ENCODE measurements around the gene ZGRF1. TPM values are rescaled to one million over a fixed set of nuclear protein-coding genes. Genes with fewer than 3 reads are reported as not detected.

ZGRF1 gene
- total and polyA plus RNA-seq, 10 of the 15 experiments (the other 5 are each of a cell fraction or from before 2014, with no cell fraction given): 8.5 to 32.1 (median 20.1) TPM

- TF ChIP-seq, protein P1, sequence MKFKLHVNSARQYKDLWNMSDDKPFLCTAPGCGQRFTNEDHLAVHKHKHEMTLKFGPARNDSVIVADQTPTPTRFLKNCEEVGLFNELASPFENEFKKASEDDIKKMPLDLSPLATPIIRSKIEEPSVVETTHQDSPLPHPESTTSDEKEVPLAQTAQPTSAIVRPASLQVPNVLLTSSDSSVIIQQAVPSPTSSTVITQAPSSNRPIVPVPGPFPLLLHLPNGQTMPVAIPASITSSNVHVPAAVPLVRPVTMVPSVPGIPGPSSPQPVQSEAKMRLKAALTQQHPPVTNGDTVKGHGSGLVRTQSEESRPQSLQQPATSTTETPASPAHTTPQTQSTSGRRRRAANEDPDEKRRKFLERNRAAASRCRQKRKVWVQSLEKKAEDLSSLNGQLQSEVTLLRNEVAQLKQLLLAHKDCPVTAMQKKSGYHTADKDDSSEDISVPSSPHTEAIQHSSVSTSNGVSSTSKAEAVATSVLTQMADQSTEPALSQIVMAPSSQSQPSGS (IDR thresholded peaks at IDR 0.05; ENCODE audit: low read length): no peak
These were observed 112.8 kb downstream of the ZGRF1 start (continued) for GRCh38 chr4:112523764-112524505.

GRCh38 chr4:112523008-112523721 is 113.5 kb downstream of the ZGRF1 start:
- ATAC-seq: peak; percentile 70
- Histone ChIP-seq H3K9ac (ENCODE audit: control insufficient read depth, insufficient read depth, low read length) (peak overlapping the region; percentile 40; the same call in 1 of the 2 replicates), H3K9me3 (replicated peaks; ENCODE audit: control insufficient read depth, insufficient read depth, low read length) (no peaks in the 10 kb centered on the region; the same call in 2 of the 3 replicates), H3K27ac (ENCODE audit: control insufficient read depth, insufficient read depth) (no peak overlapping the region), H3K79me2 (ENCODE audit: control insufficient read depth, insufficient read depth, low read length) (no peaks in the 10 kb centered on the region), H3K27me3 (replicated peaks in 1 of 2; ENCODE audit: control insufficient read depth in 2 of 2, insufficient read depth in 2 of 2, low read length in 1 of 2) (no peaks in the 10 kb centered on the region; a peak in 2 of 4 replicates), H3K36me3 (ENCODE audit: control insufficient read depth in 2 of 2, insufficient read depth in 2 of 2, low read length in 1 of 2) (no peaks in the 10 kb centered on the region), H3K4me3 (peak overlapping the region; percentile 73), H2AFZ (ENCODE audit: control insufficient read depth, low read depth, low read length) (peak overlapping the region; percentile 84), H3K4me1 (ENCODE audit: control insufficient read depth, insufficient read depth, low read length) (peaks cover 3% of the 10 kb centered on the region), H4K20me1 (ENCODE audit: control insufficient read depth, insufficient read depth) (no peaks in the 10 kb centered on the region), H3K4me2 (ENCODE audit: control insufficient read depth, insufficient read depth) (peak overlapping the region; percentile 73)
- no TSS peak for BruUV-seq (replicated peaks)
- ChIA-PET POLR2A (interaction anchor here (0.6 to 1.6 kb wide), 6 partner anchors 8 to 528 kb away, joined by 3 to 9 read pairs (median 4); no protein-coding TSS in a partner anchor), CTCF (interaction anchor here (0.8 to 13.9 kb wide), 41 partner anchors 10 to 449 kb away, joined by 3 to 221 read pairs (median 5); partner anchors contain the start of gene ALPK1), SMC1A (ENCODE audit: uncharacterized antibody, unreplicated experiment) (interaction anchor here (0.9 to 10.6 kb wide), 17 partner anchors 10 to 522 kb away, joined by 3 to 124 read pairs (median 6); no protein-coding TSS in a partner anchor), RAD21 (ENCODE audit: unreplicated experiment) (interaction anchor here (0.9 to 4.2 kb wide), 20 partner anchors 9 to 424 kb away, joined by 3 to 72 read pairs (median 4); no protein-coding TSS in a partner anchor)
- in situ Hi-C loops (cut with MboI): loop anchor here (5.0 kb wide), 2 partner anchors 201 to 421 kb away; no protein-coding TSS in a partner anchor
- intact Hi-C loops (cut with micrococcal nuclease; ENCODE audit: unreplicated experiment): loop anchor here (1.0 to 5.0 kb wide), 7 partner anchors 81 to 424 kb away; no protein-coding TSS in a partner anchor
- whole genome bisulfite sequencing (ENCODE audit: insufficient coverage, insufficient replicate concordance, low lambda C conversion rate, missing lambda C conversion rate): 2% methylated on average over 37 of the region's 37 CpGs
- FAIRE-seq: no peak
- DNase-seq (ENCODE audit: low read depth, low spot score): no peak
- no peak for TF ChIP-seq YY1 (IDR thresholded peaks at IDR 0.05; ENCODE audit: low read depth, low read length)
- no peak for TF ChIP-seq EZH2 (IDR thresholded peaks at IDR 0.05; ENCODE audit: borderline replicate concordance, control insufficient read depth, low read depth, low read length)
- no peak for TF ChIP-seq IRF3 (IDR thresholded peaks at IDR 0.05)
- no peak for TF ChIP-seq REST (IDR thresholded peaks at IDR 0.05; ENCODE audit: low read depth, low read length)
- TF ChIP-seq IKZF2 (IDR thresholded peaks at IDR 0.05): peak in 1 of 2 experiments; percentile 46; a peak in 1 of 4 replicates
- no peak for TF ChIP-seq E2F8 (IDR thresholded peaks at IDR 0.05; ENCODE audit: low read depth, partially characterized antibody)

All from GM12878 (cell line).